OCI-LY7 (cell line): ENCODE results near the gene CCBE1. TPM values are rescaled to one million over a fixed set of nuclear protein-coding genes. Genes with fewer than 3 reads are reported as not detected.

Experiments used
- BruUV-seq: library from RNA; stranded (reverse); fragments of 400-500 nt; replicated peaks from 2 replicates; lab custom pipeline; 2021; lab: Mats Ljungman, UMichigan
- CTCF ChIA-PET: fragments of 300-600 bp; sonication (Branson Sonifier 250); formaldehyde crosslinking; loops from one replicate; lab custom pipeline; 2022; ENCODE audit warnings: antibody characterized with exemption; ENCODE audit not compliant: unreplicated experiment; lab: Charles Lee
- POLR2A ChIA-PET: fragments of 300-600 bp; sonication (Branson Sonifier 250); formaldehyde crosslinking; loops from one replicate; lab custom pipeline; 2022; ENCODE audit warnings: antibody characterized with exemption; lab: Charles Lee
- DNase-seq: peaks from one replicate; pipeline ENCODE4 v3.0.0-alpha.2; 2015; ENCODE audit warnings: low spot score
- H2AFZ ChIP-seq: fragments of 200-600 bp; sonication (generic), shearing (Covaris generic); 2 replicates; pipeline ENCODE4 v1.6.1; 2014; ENCODE audit warnings: mild to moderate bottlenecking, antibody characterized with exemption, low read length, moderate library complexity
- H3K27ac ChIP-seq: fragments of 200-600 bp; sonication (generic); 2 replicates; pipeline ENCODE4 v1.5.1; 2014; ENCODE audit warnings: mixed run types, low read depth, mild to moderate bottlenecking, moderate library complexity, low read length, inconsistent platforms; ENCODE audit not compliant: poor library complexity, severe bottlenecking
- H3K36me3 ChIP-seq: fragments of 200-600 bp; sonication (generic); 2 replicates; pipeline ENCODE4 v1.6.1; 2014; ENCODE audit warnings: mild to moderate bottlenecking, antibody characterized with exemption, low read length, moderate library complexity, mixed read lengths; ENCODE audit not compliant: insufficient read depth
- H3K4me1 ChIP-seq: fragments of 200-600 bp; sonication (generic); 2 replicates; pipeline ENCODE4 v1.5.1; 2014; ENCODE audit warnings: mild to moderate bottlenecking, low read length; ENCODE audit not compliant: insufficient read depth, poor library complexity, severe bottlenecking
- H3K4me2 ChIP-seq: fragments of 200-600 bp; sonication (generic); 2 replicates; pipeline ENCODE4 v1.6.1; 2014; ENCODE audit warnings: mild to moderate bottlenecking, low read length
- H3K4me3 ChIP-seq: fragments of 200-600 bp; sonication (generic); 2 replicates; pipeline ENCODE4 v1.5.1; 2014; ENCODE audit warnings: mild to moderate bottlenecking, low read depth, low read length; ENCODE audit not compliant: poor library complexity, severe bottlenecking
- H3K79me2 ChIP-seq: fragments of 200-600 bp; sonication (generic); 2 replicates; pipeline ENCODE4 v1.6.1; 2016; ENCODE audit warnings: low read depth, mild to moderate bottlenecking, low read length, moderate library complexity, mixed read lengths; ENCODE audit not compliant: insufficient read depth
- H3K9me2 ChIP-seq: fragments of 200-600 bp; sonication (generic); 2 replicates; pipeline ENCODE4 v1.6.1; 2016; ENCODE audit warnings: mild to moderate bottlenecking, low read length, mixed read lengths; ENCODE audit not compliant: insufficient read depth
- H3K9me3 ChIP-seq: fragments of 200-600 bp; sonication (generic); 2 replicates; pipeline ENCODE4 v1.6.1; 2014; ENCODE audit warnings: mild to moderate bottlenecking, mixed run types, low read length, mixed read lengths
- H4K20me1 ChIP-seq: fragments of 200-600 bp; sonication (generic); 2 replicates; pipeline ENCODE4 v1.6.1; 2014; ENCODE audit warnings: mild to moderate bottlenecking, antibody characterized with exemption, low read length, moderate library complexity, mixed read lengths; ENCODE audit not compliant: insufficient read depth
- EZH2phosphoT487 ChIP-seq: fragments of 200-600 bp; sonication (generic); IDR thresholded peaks from 2 replicates; pipeline ENCODE4 v1.6.1; 2018; ENCODE audit warnings: low read depth, borderline replicate concordance, mild to moderate bottlenecking, mixed run types, antibody characterized with exemption, low read length, moderate library complexity, mixed read lengths
- intact Hi-C: fragments of 100-400 bp; cut with micrococcal nuclease; formaldehyde crosslinking; loops from one replicate; pipeline ENCODE4 v1.10.0; 2022; ENCODE audit not compliant: unreplicated experiment
- total RNA-seq, 2 experiments: library from RNA; depleted of rRNA in 1 of 2; stranded (reverse); fragments of >200 nt in 1 of 2; shearing (Covaris generic) in 1 of 2; gene quantifications; 2 replicates each; pipeline ENCODE4 v1.2.3, GENCODE V29; 2014 to 2022
- TF ChIP-seq, protein P1 (sequence below): fragments of 200-600 bp; sonication (generic); conservative IDR thresholded peaks from 2 replicates; pipeline ENCODE4 v1.5.1; 2014; ENCODE audit warnings: mild to moderate bottlenecking, antibody characterized with exemption, low read length, moderate library complexity, mixed read lengths

The CCBE1 gene
- total RNA-seq, 2 experiments from 2014 or later, result 0.16 to 0.70 TPM

- no peaks in the 10 kb centered on the region for H4K20me1 ChIP-seq
- no peaks in the 10 kb centered on the region for H3K9me2 ChIP-seq
- no peak overlapping the region for H3K4me3 ChIP-seq
- H3K36me3 ChIP-seq, result no peaks in the 10 kb centered on the region
- no peaks in the 10 kb centered on the region for H3K9me3 ChIP-seq
- no peak overlapping the region for H3K27ac ChIP-seq
- no peak overlapping the region for H3K4me2 ChIP-seq
- BruUV-seq, result no TSS peak
- intact Hi-C loops, result no loop called here
- CTCF ChIA-PET, result no interaction called here
- no peak for DNase-seq
- no peak overlapping the region for H2AFZ ChIP-seq
- no peaks in the 10 kb centered on the region for H3K4me1 ChIP-seq
- POLR2A ChIA-PET, result interaction anchor here (0.6 kb wide), 1 partner anchor 349 kb away, joined by 3 read pairs; no protein-coding TSS in a partner anchor
- TF ChIP-seq, protein P1, sequence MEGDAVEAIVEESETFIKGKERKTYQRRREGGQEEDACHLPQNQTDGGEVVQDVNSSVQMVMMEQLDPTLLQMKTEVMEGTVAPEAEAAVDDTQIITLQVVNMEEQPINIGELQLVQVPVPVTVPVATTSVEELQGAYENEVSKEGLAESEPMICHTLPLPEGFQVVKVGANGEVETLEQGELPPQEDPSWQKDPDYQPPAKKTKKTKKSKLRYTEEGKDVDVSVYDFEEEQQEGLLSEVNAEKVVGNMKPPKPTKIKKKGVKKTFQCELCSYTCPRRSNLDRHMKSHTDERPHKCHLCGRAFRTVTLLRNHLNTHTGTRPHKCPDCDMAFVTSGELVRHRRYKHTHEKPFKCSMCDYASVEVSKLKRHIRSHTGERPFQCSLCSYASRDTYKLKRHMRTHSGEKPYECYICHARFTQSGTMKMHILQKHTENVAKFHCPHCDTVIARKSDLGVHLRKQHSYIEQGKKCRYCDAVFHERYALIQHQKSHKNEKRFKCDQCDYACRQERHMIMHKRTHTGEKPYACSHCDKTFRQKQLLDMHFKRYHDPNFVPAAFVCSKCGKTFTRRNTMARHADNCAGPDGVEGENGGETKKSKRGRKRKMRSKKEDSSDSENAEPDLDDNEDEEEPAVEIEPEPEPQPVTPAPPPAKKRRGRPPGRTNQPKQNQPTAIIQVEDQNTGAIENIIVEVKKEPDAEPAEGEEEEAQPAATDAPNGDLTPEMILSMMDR, result no peak
- no peak for TF ChIP-seq EZH2phosphoT487
- no peaks in the 10 kb centered on the region for H3K79me2 ChIP-seq
Observed at GRCh38 chr18:59432803-59433597, 264.2 kb downstream of the CCBE1 start.

DNA sequence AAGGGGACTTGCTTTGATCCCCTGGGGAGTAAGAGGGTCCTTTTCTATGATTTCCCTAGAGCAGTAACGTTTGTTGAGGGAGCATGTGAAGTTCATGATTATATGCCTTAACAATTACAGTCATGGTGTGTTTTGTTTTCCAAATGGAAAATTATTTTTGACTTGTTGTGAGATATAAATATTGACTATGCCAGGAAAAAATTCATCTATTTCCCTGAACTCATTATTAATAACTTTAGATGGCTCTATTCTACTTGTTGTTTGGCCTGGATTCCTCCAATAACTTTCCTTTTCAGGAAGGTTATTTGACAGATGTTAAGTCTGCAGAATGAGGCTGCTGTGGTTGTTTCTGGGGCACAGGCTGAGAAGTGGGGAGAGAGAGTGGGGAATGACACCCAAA, 266.1 kb downstream of the CCBE1 start:
- ChIA-PET CTCF (no interaction called here), POLR2A (no interaction called here)
- TF ChIP-seq, protein P1, result no peak
- no peak for TF ChIP-seq EZH2phosphoT487
- no peaks in the 10 kb centered on the region for H3K79me2 ChIP-seq
- H3K4me3 ChIP-seq, result no peak overlapping the region
- no peaks in the 10 kb centered on the region for H3K4me1 ChIP-seq
- H3K4me2 ChIP-seq, result no peak overlapping the region
- no peak overlapping the region for H3K27ac ChIP-seq
- no peak for DNase-seq
- intact Hi-C loops, result no loop called here
- H4K20me1 ChIP-seq, result no peaks in the 10 kb centered on the region
- H3K9me2 ChIP-seq, result no peaks in the 10 kb centered on the region
- no peaks in the 10 kb centered on the region for H3K9me3 ChIP-seq
- no peak overlapping the region for H2AFZ ChIP-seq
- BruUV-seq, result no TSS peak
- no peaks in the 10 kb centered on the region for H3K36me3 ChIP-seq

GRCh38 chr18:59429608-59430007, 267.6 kb downstream of the CCBE1 start:
- H3K9me3 ChIP-seq, result no peaks in the 10 kb centered on the region

More at GRCh38 chr18:59429608-59430007, 267.6 kb downstream of the CCBE1 start:
- intact Hi-C loops, result no loop called here
- ChIA-PET CTCF (no interaction called here), POLR2A (no interaction called here)
- no peak overlapping the region for H3K4me3 ChIP-seq
- no peaks in the 10 kb centered on the region for H3K9me2 ChIP-seq
- H3K79me2 ChIP-seq, result no peaks in the 10 kb centered on the region
- no peak overlapping the region for H3K27ac ChIP-seq
- no peak for TF ChIP-seq EZH2phosphoT487
- TF ChIP-seq, protein P1, result no peak
- BruUV-seq, result no TSS peak
- H3K36me3 ChIP-seq, result no peaks in the 10 kb centered on the region
- DNase-seq, result no peak
- no peak overlapping the region for H3K4me2 ChIP-seq
- no peaks in the 10 kb centered on the region for H3K4me1 ChIP-seq
- H4K20me1 ChIP-seq, result no peaks in the 10 kb centered on the region
- no peak overlapping the region for H2AFZ ChIP-seq
